Suppressor macrophage treated with lipopolysaccharide for 1 hour (primary cell): Measurements from ENCODE around the gene FOXP1.

Experiments used
- DNase-seq, 3 donors: peaks; one replicate each; pipeline ENCODE4 v3.0.0-alpha.2; 2020 to 2022

The FOXP1 gene

DNA sequence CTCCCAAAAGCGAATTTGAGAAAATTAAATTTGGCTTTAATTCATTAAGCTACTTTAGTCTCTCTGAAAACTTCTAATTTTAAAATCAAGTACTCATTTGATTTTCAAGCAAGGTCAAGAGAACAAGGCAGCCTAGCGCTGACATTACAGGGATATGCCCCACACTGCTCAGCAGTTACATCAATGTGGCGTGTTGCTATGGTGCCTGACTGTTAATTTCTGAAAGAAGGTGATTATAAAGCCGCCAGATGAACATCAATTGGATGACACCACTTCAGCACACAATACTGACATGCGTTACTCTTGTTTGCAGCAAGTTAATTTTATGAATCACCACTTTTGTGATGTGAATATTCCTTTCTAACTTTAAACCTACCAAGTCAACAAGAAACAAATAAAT, 284.4 kb downstream of the FOXP1 start:
- DNase-seq = no peak

- DNase-seq = no peak
These were observed 288.6 kb downstream of the FOXP1 start for GRCh38 chr3:71294919-71295318.

DNA sequence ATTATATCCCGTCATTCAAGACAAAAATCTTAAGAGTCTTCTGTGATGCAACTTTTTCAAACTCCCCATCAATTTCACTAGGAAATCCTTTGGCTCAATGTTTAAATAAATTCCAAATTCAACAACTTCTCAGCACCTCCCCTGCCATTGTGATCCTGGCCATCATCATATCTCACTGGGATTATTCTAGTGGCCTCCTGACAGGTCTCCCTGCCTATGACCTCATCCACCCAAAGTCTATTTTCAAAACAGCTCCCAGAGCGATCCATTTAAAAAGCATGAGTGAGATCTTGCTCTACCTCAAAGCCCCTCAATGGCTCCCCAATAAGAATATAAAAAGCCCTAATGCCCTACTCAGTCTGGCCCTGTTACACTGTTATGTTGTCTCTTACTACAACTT, 293.2 kb downstream of the FOXP1 start:
- no peak for DNase-seq

GRCh38 chr3:71288269-71288930, 295.1 kb downstream of the FOXP1 start:
- no peak for DNase-seq

DNA sequence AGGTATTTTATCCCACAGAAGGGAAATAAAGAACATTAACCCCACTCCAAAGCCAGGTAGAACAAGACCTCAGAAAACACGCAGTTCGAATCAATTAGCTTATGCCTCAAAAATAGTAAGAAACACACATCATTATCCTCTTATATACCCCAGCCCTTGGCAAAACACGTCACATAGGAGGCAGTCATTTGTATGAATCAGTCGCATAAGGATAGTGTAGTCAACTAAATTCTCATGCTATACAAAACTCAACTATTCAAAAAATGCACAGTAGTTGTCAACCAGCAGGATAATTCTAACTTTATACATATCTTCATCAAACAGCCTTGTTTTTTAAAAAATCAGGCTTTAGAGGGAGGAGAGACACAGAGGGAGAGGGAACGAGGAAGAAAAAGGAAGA, 298.4 kb downstream of the FOXP1 start:
- DNase-seq = no peak

DNA sequence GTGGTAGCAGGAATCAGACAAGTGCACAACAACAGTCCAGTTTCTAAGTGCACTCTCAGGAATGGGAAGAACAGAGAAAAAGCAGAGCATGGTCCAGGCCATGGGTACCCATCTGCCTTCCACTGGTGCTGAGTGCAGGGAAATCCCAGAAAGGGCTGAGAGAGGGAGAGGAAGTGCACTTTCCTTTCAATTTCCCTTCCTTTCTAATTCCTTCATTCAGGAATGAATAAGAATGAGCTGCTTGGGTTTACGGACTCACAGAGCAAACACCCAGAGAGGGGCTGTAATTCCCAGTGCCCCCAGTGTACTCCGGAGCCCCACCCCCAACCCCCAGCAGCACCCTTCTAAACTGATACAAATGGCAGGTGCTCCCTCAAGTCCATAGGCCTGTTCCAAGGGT, 300.6 kb downstream of the FOXP1 start:
- peak in 1 of 3 donors; percentile 17 for DNase-seq

DNA sequence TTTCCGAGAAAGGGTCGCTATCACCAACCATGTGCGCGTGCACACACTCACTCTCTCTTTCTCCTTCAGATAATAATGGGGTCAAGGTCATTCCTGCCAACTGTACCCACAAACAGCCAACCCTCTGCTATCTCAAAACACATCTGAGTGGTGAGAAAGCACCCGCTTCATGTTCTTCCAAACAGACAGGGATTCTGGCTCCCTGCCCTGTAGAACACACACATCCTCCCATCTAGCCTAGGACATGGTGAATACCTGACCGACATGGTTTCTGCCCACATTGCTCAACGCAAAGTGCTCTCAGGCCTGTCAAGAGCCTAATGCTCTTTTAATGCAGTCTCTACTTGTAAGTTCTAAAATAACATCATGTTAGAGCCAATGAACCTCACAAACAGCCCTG, 302.2 kb downstream of the FOXP1 start:
- DNase-seq = no peak

DNA sequence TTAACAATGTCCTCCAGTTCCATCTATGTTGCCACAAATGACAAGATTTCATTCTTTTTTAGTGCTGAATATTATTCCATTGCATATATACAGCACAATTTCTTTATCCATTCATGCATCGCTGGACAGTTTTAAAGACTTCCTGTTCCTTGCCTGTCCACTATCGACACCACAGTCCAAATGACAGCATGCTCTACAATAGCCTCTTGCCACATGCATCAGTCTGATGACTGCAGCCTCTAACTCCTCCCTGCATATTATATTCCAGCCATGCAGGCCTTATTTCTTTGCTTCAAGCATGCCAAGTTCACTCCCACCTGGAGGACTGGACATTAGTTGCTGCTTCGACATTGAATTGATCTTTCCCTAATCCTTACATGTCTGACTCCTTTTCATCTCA, 306.2 kb downstream of the FOXP1 start:
- no peak for DNase-seq

GRCh38 chr3:71276531-71276930, 307.0 kb downstream of the FOXP1 start:
- no peak for DNase-seq

GRCh38 chr3:71273453-71273852, 310.1 kb downstream of the FOXP1 start:
- no peak for DNase-seq

DNA sequence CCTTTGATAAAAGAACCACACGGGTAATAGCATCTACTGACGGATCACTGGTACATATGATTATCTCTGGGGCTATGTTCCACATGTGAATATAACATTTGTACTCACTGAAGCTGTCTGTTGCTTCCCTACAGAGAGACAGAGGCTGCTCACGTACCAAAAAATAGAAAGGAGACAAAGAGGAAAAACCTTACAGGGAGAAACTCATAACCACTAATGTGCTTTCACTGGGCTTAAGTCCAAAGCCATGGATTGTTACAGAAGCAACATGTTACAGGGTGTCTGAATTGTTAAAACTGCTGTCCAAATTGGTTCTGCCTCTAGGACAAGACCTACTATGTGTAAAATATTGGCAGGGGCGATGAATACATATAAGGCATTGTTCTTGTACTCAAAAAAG, 311.9 kb downstream of the FOXP1 start:
- DNase-seq = no peak

- no peak for DNase-seq
These were observed 313.6 kb downstream of the FOXP1 start for GRCh38 chr3:71269906-71270305.

- DNase-seq = no peak
These were observed 315.0 kb downstream of the FOXP1 start for GRCh38 chr3:71268462-71268999.

- DNase-seq = no peak
These were observed 316.7 kb downstream of the FOXP1 start for GRCh38 chr3:71266875-71267274.

- DNase-seq = no peak
These were observed 318.1 kb downstream of the FOXP1 start for GRCh38 chr3:71265365-71265915.

GRCh38 chr3:71264840-71265239, 318.7 kb downstream of the FOXP1 start:
- DNase-seq = no peak

DNA sequence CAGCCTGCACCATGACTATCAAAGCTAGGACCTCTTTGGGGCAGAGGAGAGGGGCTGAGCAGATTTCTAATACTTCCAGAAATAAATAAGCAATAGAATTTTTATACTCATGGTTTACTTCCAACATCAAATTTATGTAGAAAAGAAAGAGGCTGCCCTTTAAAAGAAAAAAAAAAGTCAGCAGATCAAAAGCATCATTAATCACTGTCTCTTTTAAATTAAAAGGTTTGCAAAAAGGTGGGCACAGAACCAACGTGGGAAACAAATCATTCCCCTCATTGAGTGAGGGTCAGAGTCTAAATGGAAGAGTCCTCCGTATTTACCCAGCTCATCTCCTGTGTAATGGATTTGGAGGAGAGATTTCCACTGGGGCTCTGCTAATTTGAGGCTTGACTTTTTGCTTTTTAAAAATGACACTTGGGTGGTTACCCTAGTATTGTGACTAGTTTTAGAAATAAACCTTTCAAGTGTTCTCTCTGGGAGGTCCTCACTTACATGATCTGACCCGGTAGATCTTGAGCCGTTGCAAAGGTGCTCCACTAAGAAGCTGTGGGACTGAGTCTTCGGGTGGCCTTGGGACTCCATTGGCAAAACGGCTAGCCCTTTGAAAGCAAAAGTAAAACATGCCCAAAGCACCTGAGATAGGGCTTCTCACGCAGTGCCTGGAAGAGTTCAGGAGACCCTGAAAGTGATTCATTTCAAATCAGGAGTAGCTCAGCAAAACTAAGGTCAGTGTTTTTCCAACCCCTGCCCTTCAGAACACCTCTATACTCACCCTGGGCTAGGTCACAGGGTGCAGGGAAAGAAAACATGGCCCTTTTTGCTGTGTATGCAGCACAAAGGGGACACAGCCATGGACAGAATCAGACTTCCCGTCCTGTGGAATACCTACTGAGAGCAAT, 320.9 kb downstream of the FOXP1 start:
- no peak for DNase-seq

DNA sequence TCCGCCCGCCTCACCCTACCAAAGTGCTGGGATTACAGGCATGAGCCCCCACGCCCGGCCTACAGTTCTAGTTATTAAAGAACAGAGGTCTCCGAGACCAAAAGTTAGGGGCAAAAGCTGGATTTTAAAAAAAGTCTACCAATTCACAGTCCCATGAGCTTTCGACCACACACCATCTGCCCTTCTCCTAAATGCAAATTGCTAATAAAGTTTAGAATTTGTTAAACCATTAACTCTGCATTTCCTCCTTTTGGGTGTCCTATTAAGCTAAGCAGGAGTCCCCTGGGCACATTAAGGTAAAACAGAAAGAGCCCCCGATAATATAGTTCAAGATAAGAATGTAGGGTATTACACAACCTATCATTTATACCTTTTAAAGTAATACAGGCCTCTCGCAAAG, 322.7 kb downstream of the FOXP1 start:
- no peak for DNase-seq

DNA sequence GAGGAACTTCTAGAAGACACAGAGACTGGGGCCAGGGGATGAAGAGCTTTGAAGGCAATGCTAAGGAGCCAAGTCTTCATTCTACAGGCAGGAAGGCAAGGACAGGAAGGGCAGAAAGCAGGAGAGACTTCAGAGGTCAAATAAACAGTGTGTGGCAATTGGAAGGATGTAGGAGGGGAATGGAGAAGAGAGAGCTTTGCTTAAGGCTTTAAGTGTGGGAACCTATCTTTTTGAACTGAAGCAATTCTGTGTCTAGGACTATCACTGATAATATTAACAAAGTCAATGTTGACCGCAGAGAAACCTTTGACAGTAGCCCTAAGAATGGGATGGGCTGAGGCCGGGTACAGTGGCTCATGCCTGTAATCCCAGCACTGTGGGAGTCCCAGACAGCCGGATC, 325.0 kb downstream of the FOXP1 start:
- DNase-seq = no peak

DNA sequence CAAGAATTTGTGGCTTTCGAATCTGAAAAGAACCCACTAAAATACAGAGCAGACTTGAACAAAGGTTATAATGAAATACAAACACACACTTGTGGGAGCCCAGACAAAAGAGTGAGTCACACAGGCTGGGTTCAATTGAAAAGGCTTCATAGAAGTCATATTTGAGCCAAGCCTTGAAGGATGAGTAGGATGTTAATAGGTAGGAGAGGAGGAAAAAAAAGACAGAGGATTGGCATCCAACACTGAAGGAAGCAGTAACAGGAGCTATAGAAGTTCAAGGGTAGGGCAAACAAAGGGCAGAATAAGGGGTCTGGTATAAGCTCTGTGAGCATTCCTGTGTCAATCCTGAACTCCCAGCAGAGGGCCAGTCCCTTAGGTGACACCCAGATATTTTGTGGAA, 325.4 kb downstream of the FOXP1 start:
- DNase-seq = no peak

DNA sequence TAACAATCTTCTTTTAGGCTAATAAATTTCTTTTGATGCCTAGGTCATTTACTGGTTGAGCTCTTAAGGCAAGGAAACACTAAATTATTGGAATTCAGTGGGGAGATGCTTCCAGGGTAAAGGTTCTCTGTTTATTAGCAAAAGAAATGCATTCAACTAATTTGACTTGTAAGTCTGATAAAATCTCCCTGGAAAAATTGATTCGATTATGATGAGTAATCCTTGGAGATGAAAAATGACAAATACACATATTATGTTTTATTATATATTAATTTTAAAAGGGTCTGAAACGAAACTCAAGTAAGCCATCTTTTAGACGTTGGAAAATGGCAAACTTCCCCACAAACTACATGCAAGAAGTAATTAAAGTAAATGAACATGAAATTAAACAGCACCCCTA, 328.0 kb downstream of the FOXP1 start:
- no peak for DNase-seq

DNA sequence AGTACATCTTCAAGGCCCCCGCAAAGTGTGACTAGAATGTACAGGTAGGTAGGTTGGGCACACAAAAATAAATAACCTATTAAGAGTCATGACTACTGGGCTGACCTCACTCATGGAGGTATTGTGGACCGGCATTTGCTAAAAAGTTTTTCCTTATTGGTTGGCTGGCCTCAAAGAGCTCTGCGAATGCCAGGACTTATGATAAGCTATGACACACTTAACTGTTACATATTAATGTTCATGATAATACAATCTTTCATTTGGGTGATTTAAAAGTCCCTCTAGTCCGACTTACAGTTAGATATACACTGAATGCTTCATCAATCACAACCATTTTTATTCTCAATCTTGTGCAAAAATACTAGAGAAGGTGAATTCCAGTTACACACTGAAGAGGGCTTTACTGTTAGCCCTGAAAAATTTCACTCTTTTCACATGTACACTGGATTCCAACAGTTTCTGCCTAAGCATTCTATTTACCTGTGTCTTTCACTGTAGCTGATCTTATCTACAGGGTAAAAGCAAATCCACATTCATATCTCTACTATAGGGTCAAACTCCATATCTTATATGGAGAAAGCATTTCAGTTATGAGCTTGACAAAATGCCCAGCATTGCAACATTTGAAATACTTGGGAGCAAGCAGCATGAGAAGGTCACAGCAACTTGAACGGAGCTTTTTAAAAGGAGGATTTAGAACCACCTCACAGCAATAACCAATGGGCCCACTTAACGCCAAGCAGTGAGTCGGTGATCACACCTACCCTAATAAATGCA, 329.1 kb downstream of the FOXP1 start:
- no peak for DNase-seq

DNA sequence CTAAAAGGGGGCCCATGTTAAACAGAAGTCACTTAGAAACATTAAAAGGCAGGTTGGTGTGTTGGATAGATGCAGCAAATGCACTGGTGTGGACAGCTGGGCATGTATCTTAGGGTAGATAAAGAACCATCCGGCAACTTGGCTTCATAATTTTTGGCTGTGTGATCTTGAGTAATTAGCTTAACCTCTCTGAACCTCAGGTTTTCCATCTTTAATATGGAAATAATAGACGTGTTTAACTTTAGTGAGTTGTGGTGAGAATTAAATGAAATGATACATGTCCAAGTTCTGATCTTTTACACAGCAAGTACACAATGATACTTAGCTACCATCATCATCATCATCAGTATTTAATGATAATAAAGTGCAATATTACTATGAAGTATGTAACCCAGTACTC, 330.4 kb downstream of the FOXP1 start:
- no peak for DNase-seq
